HUES6 (cell line): Measurements from ENCODE around the gene FAM149A.

Experiments used
- H3K27ac ChIP-seq: 2 replicates; pipeline ENCODE4 v1.7.0; 2013; ENCODE audit warnings: low read depth, mild to moderate bottlenecking, low read length, inconsistent platforms
- H3K27me3 ChIP-seq: 2 replicates; pipeline ENCODE4 v1.6.1; 2013; ENCODE audit warnings: low read length; ENCODE audit not compliant: control insufficient read depth, insufficient read depth
- H3K36me3 ChIP-seq: 2 replicates; pipeline ENCODE4 v1.6.1; 2013; ENCODE audit warnings: low read length; ENCODE audit not compliant: control insufficient read depth, insufficient read depth
- H3K4me1 ChIP-seq: 2 replicates; pipeline ENCODE4 v1.6.1; 2013; ENCODE audit warnings: low read length; ENCODE audit not compliant: control insufficient read depth, insufficient read depth
- H3K4me3 ChIP-seq: 2 replicates; pipeline ENCODE4 v1.5.1; 2013; ENCODE audit warnings: low read depth, low read length
- H3K9ac ChIP-seq: one replicate; pipeline ENCODE4 v1.6.1; 2013; ENCODE audit warnings: mild to moderate bottlenecking, low read length
- H3K9me3 ChIP-seq: 2 replicates; pipeline ENCODE4 v1.6.1; 2013; ENCODE audit warnings: low read depth, low read length; ENCODE audit not compliant: control insufficient read depth, insufficient read depth

Gene FAM149A

GRCh38 chr4:186159613-186160012 lies 55.1 kb downstream of the FAM149A start:
- H3K4me1 ChIP-seq, result no peaks in the 10 kb centered on the region
- H3K36me3 ChIP-seq, result peaks cover 5% of the 10 kb centered on the region; the same call in 1 of the 2 replicates
- no peak overlapping the region for H3K27ac ChIP-seq
- H3K4me3 ChIP-seq, result no peak overlapping the region
- H3K27me3 ChIP-seq, result no peaks in the 10 kb centered on the region
- no peak overlapping the region for H3K9ac ChIP-seq
- H3K9me3 ChIP-seq, result no peaks in the 10 kb centered on the region

GRCh38 chr4:186161138-186161537 lies 56.6 kb downstream of the FAM149A start:
- Histone ChIP-seq H3K4me1 (no peaks in the 10 kb centered on the region), H3K27ac (no peak overlapping the region), H3K4me3 (no peak overlapping the region), H3K36me3 (peaks cover 3% of the 10 kb centered on the region; the same call in 1 of the 2 replicates), H3K9me3 (no peaks in the 10 kb centered on the region), H3K9ac (no peak overlapping the region), H3K27me3 (no peaks in the 10 kb centered on the region)

DNA sequence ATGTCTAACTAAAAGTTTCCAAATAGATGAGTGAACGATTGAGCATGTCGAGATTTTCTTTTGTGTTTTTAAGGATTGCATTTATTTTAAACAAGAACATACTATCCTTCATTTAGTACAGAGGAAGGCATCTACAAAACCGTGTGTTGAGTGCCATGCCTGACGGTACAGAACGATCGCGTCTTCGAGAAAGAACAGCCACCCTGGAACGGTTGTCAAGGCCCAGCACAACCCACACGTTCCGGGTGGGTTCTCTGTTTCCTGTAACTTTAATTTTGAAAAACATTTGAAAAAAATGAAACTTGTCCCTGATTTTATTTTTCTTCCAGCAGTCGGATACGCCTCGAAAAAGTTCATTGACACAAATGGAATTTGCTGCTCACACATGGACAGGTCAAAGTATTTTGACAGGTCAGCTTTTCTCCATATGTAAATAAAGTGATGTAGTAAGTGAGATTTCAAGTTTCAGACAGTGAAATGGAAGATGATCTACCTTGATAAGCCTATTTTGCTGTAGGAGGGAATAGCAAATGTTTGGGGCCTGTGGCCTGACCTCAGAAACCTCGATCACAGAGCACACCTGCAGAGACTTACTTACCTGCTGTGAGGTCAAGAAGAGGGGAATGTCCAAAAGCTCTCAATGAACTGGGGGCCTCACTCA lies 62.5 kb downstream of the FAM149A start:
- no peaks in the 10 kb centered on the region for H3K9me3 ChIP-seq
- H3K27ac ChIP-seq, result no peak overlapping the region
- H3K4me1 ChIP-seq, result no peaks in the 10 kb centered on the region
- H3K27me3 ChIP-seq, result no peaks in the 10 kb centered on the region
- H3K36me3 ChIP-seq, result no peaks in the 10 kb centered on the region
- H3K4me3 ChIP-seq, result no peak overlapping the region
- H3K9ac ChIP-seq, result no peak overlapping the region

- H3K9ac ChIP-seq, result no peak overlapping the region
- H3K27ac ChIP-seq, result no peak overlapping the region
- no peaks in the 10 kb centered on the region for H3K9me3 ChIP-seq
- H3K36me3 ChIP-seq, result no peaks in the 10 kb centered on the region
- H3K4me1 ChIP-seq, result no peaks in the 10 kb centered on the region
- no peaks in the 10 kb centered on the region for H3K27me3 ChIP-seq
- H3K4me3 ChIP-seq, result no peak overlapping the region
Measured at GRCh38 chr4:186167605-186168004, 63.1 kb downstream of the FAM149A start.

DNA sequence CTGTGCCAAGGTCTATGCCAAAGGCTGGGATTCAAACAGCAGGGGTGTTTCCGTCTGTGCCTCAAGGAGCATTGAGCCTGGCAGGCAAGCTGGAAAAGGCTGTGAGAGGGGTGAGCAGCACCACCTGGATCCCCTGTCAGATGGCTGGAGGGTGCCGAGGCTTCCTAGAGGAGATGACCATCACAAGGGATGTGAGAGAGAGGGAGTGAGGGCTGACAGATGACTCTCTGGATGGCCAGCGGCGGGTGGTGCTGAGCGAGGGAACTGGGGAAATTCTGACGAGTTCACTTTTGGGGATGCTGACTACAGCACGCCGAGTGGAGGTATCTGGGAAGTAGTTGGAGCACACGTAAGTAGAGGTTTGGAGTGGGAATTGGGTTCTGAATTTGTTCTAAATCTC lies 64.2 kb downstream of the FAM149A start:
- H3K9ac ChIP-seq, result no peak overlapping the region
- no peaks in the 10 kb centered on the region for H3K27me3 ChIP-seq
- H3K9me3 ChIP-seq, result no peaks in the 10 kb centered on the region
- H3K36me3 ChIP-seq, result no peaks in the 10 kb centered on the region
- H3K27ac ChIP-seq, result no peak overlapping the region
- no peak overlapping the region for H3K4me3 ChIP-seq
- H3K4me1 ChIP-seq, result no peaks in the 10 kb centered on the region

GRCh38 chr4:186169333-186169944 lies 64.9 kb downstream of the FAM149A start:
- no peaks in the 10 kb centered on the region for H3K36me3 ChIP-seq
- no peak overlapping the region for H3K4me3 ChIP-seq
- no peak overlapping the region for H3K27ac ChIP-seq
- H3K27me3 ChIP-seq, result no peaks in the 10 kb centered on the region
- no peaks in the 10 kb centered on the region for H3K9me3 ChIP-seq
- H3K4me1 ChIP-seq, result no peaks in the 10 kb centered on the region
- H3K9ac ChIP-seq, result no peak overlapping the region

GRCh38 chr4:186169945-186170802 lies 65.7 kb downstream of the FAM149A start:
- Histone ChIP-seq H3K9me3 (no peaks in the 10 kb centered on the region), H3K27ac (no peak overlapping the region), H3K9ac (no peak overlapping the region), H3K4me3 (no peak overlapping the region), H3K27me3 (no peaks in the 10 kb centered on the region), H3K36me3 (no peaks in the 10 kb centered on the region), H3K4me1 (no peaks in the 10 kb centered on the region)

DNA sequence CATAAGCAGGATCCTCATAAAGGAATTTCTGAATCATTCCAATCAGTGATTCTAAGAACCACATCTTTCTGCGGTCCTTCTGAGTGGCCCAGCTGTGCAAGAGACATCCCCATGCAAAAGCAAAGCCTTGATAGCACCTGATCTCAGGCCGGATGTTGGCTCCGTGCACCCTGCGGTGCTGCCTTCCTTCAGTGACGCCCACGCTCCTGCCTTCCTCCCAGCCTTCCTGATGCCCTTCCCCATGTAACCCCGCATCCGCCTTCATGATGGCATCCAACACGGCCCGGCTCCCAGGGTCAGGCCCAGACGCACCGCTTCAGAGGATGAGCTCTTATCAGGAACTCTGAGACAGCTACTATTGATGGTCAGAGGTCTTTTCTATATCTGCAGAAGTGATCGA lies 66.5 kb downstream of the FAM149A start:
- H3K27ac ChIP-seq, result no peak overlapping the region
- H3K4me3 ChIP-seq, result no peak overlapping the region
- no peaks in the 10 kb centered on the region for H3K9me3 ChIP-seq
- H3K36me3 ChIP-seq, result no peaks in the 10 kb centered on the region
- H3K9ac ChIP-seq, result no peak overlapping the region
- no peaks in the 10 kb centered on the region for H3K4me1 ChIP-seq
- no peaks in the 10 kb centered on the region for H3K27me3 ChIP-seq

GRCh38 chr4:186172546-186172945 lies 68.0 kb downstream of the FAM149A start:
- Histone ChIP-seq H3K9ac (no peak overlapping the region), H3K4me3 (no peak overlapping the region), H3K27me3 (no peaks in the 10 kb centered on the region), H3K4me1 (no peaks in the 10 kb centered on the region), H3K27ac (no peak overlapping the region), H3K36me3 (no peaks in the 10 kb centered on the region), H3K9me3 (no peaks in the 10 kb centered on the region)

DNA sequence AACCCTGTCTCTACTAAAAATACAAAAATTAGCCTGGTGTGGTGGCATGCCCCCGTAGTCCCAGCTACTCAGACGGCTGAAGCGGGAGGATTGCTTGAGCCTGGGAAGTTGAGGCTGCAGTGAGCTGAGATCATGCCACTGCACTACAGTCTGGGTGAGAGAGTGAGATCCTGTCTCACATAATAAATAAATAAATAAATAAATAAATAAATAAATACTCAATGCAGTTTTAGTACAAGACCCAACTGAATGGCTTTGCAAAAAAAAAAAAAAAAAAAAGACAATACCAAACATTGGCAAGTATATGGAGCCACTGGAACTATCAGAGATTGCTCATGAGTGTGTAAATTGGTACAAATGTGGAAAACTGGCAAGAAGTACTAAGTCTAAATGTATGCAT lies 83.6 kb downstream of the FAM149A start:
- no peak overlapping the region for H3K9ac ChIP-seq
- H3K4me1 ChIP-seq, result peaks cover 13% of the 10 kb centered on the region
- no peaks in the 10 kb centered on the region for H3K36me3 ChIP-seq
- no peak overlapping the region for H3K4me3 ChIP-seq
- H3K27ac ChIP-seq, result no peak overlapping the region
- no peaks in the 10 kb centered on the region for H3K9me3 ChIP-seq
- H3K27me3 ChIP-seq, result no peaks in the 10 kb centered on the region

DNA sequence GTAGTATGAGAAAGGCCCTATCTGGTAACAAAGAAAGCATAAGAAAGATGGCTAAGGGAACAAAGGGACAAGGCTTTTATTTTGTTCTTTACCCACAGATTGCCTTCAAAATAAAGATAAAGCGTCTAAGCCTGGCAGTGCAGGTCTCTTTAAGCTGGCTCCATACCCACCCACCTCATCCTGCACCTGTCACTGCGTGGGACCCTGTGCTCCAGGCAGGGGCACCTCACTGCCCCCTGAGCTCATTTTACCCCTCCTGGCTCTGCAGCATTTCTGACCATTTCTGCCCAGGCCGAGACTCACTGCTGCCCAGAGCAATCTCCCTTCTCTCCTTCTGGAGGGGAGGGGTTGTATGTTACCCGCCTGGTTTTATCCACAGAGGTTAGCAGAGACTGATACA lies 85.2 kb downstream of the FAM149A start:
- Histone ChIP-seq H3K9me3 (no peaks in the 10 kb centered on the region), H3K4me1 (peaks cover 13% of the 10 kb centered on the region), H3K27me3 (no peaks in the 10 kb centered on the region), H3K27ac (no peak overlapping the region), H3K9ac (no peak overlapping the region), H3K4me3 (peak overlapping the region; percentile 89; the same call in 1 of the 2 replicates), H3K36me3 (no peaks in the 10 kb centered on the region)
